OCI-LY1 (cell line): ENCODE results near the gene MAN1B1.

Source experiments
- EZH2 ChIP-seq: fragments of 200-600 bp; sonication (generic), shearing (Covaris generic); IDR thresholded peaks from 2 replicates; pipeline ENCODE4 v1.8.0; 2017; ENCODE audit warnings: borderline replicate concordance, mixed run types, mild to moderate bottlenecking, antibody characterized with exemption, low read length, moderate library complexity, mixed read lengths
- TF ChIP-seq, protein P1 (sequence below): fragments of 200-600 bp; sonication (generic), shearing (Covaris generic); IDR thresholded peaks from 2 replicates; pipeline ENCODE4 v1.5.1; 2017; ENCODE audit warnings: mild to moderate bottlenecking, antibody characterized with exemption, low read length, moderate library complexity, mixed read lengths

DNA sequence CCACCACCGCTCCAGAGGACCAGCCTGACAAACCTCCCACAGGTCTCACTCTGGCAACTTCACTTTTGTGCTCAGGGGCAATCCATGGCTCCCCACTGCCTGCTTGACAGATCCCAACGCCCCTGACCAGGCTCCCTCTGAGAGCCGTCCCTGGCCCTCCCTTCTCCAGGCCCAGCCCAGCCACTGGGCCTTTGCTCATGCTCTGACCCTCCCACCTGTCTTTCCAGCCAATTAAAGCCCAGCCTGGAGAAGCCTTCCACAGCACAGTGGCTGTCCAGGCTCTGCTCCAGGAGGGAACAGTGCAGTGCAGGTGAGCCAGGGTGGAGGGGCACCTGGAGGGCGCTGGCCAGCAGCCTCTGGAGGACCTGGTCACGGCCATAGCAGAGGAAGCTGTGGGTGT, 36.2 kb upstream of the MAN1B1 start:
- no peak for TF ChIP-seq EZH2
- TF ChIP-seq, protein P1, sequence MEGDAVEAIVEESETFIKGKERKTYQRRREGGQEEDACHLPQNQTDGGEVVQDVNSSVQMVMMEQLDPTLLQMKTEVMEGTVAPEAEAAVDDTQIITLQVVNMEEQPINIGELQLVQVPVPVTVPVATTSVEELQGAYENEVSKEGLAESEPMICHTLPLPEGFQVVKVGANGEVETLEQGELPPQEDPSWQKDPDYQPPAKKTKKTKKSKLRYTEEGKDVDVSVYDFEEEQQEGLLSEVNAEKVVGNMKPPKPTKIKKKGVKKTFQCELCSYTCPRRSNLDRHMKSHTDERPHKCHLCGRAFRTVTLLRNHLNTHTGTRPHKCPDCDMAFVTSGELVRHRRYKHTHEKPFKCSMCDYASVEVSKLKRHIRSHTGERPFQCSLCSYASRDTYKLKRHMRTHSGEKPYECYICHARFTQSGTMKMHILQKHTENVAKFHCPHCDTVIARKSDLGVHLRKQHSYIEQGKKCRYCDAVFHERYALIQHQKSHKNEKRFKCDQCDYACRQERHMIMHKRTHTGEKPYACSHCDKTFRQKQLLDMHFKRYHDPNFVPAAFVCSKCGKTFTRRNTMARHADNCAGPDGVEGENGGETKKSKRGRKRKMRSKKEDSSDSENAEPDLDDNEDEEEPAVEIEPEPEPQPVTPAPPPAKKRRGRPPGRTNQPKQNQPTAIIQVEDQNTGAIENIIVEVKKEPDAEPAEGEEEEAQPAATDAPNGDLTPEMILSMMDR: no peak
